ENCODE results near the gene ZMAT3.

DNA sequence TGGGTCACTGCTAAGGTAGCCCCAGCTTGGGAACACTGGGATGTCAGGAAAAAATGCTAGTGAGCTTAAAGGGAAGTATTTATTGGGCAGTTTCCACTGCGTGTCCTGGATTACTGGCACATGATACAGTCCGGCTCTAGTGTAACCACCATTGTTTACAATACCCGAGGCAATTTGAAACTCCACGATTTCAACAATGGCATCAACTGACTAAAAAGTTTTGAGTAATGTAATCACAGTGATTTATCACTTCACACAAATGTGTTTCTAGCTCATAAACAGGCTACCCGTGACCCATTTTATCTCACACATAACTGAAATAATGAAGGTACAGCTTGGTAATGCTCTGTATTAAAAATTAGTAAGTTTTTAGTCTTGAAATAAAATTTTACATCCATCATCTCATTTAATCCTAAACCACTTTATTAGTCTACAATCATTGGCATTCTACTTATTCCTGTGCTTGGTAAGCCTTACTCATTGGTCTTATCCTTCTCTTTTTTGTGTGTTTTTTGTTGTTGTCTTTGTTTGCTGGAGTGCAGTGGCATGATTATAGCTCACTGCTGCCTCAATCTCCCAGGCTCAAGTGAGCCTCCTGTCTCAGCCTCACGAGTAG, 7.6 kb downstream of the ZMAT3 start:
- no peak for TF ChIP-seq EP300 (IDR thresholded peaks at IDR 0.05; ENCODE audit: low read depth in 2 of 2, low read length in 2 of 2)
- TF ChIP-seq EP300 (CRISPR knock-in tag; IDR thresholded peaks at IDR 0.05; ENCODE audit: borderline replicate concordance), result no peak
- TF ChIP-seq, protein P1, sequence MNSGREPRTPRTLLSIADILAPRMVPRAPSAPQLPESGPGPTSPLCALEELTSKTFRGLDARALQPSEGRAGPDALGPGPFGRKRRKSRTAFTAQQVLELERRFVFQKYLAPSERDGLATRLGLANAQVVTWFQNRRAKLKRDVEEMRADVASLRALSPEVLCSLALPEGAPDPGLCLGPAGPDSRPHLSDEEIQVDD (CRISPR knock-in tag; IDR thresholded peaks at IDR 0.05; ENCODE audit: borderline replicate concordance), result no peak
- TF ChIP-seq EZH2 (conservative IDR thresholded peaks at IDR 0.05; ENCODE audit: low read depth, low read length), result no peak
